Measurements from ENCODE around the gene MYH7.

- no peak for TF ChIP-seq ZNF23 (tag by site-specific recombination; IDR thresholded peaks at IDR 0.05; ENCODE audit: borderline replicate concordance)
- TF ChIP-seq KLF8 (tag by site-specific recombination; IDR thresholded peaks at IDR 0.05), result no peak
- TF ChIP-seq ZNF335 (tag by site-specific recombination; conservative IDR thresholded peaks at IDR 0.05), result no peak
- TF ChIP-seq BCL11A (tag by site-specific recombination; IDR thresholded peaks at IDR 0.05; ENCODE audit: low read depth), result no peak
- TF ChIP-seq, protein P1, sequence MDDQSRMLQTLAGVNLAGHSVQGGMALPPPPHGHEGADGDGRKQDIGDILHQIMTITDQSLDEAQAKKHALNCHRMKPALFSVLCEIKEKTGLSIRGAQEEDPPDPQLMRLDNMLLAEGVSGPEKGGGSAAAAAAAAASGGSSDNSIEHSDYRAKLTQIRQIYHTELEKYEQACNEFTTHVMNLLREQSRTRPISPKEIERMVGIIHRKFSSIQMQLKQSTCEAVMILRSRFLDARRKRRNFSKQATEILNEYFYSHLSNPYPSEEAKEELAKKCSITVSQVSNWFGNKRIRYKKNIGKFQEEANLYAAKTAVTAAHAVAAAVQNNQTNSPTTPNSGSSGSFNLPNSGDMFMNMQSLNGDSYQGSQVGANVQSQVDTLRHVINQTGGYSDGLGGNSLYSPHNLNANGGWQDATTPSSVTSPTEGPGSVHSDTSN (CRISPR knock-in tag; IDR thresholded peaks at IDR 0.05), result no peak
- TF ChIP-seq, protein P2, sequence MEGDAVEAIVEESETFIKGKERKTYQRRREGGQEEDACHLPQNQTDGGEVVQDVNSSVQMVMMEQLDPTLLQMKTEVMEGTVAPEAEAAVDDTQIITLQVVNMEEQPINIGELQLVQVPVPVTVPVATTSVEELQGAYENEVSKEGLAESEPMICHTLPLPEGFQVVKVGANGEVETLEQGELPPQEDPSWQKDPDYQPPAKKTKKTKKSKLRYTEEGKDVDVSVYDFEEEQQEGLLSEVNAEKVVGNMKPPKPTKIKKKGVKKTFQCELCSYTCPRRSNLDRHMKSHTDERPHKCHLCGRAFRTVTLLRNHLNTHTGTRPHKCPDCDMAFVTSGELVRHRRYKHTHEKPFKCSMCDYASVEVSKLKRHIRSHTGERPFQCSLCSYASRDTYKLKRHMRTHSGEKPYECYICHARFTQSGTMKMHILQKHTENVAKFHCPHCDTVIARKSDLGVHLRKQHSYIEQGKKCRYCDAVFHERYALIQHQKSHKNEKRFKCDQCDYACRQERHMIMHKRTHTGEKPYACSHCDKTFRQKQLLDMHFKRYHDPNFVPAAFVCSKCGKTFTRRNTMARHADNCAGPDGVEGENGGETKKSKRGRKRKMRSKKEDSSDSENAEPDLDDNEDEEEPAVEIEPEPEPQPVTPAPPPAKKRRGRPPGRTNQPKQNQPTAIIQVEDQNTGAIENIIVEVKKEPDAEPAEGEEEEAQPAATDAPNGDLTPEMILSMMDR (tag by site-specific recombination; IDR thresholded peaks at IDR 0.05), result no peak
- TF ChIP-seq ZNF24 (tag by site-specific recombination; IDR thresholded peaks at IDR 0.05), result no peak
- no peak for TF ChIP-seq ZBTB1 (tag by site-specific recombination; IDR thresholded peaks at IDR 0.05)
- no peak for TF ChIP-seq ZNF114 (tag by site-specific recombination; IDR thresholded peaks at IDR 0.05)
- TF ChIP-seq ZNF426 (tag by site-specific recombination; IDR thresholded peaks at IDR 0.05), result no peak
- no peak for TF ChIP-seq ZNF324 (tag by site-specific recombination; IDR thresholded peaks at IDR 0.05)
- TF ChIP-seq GLI4 (tag by site-specific recombination; IDR thresholded peaks at IDR 0.05), result no peak
- TF ChIP-seq YY1 (tag by site-specific recombination; IDR thresholded peaks at IDR 0.05), result no peak
These were observed 34.5 kb upstream of the MYH7 start for GRCh38 chr14:23469906-23470403.

Measured in HEK293 (cell line).